ENCODE measurements around the gene MORN2.

The MORN2 gene

GRCh38 chr2:38889575-38889974, 13.8 kb downstream of the MORN2 start, which contains the start of gene ARHGEF33:
TSS of gene ARHGEF33 (plus strand) at chr2:38889875. CDS start at chr2:38919448, 29,573 bp downstream.
- no peak for DNase-seq (ENCODE audit: low read depth in 2 of 2)

DNA sequence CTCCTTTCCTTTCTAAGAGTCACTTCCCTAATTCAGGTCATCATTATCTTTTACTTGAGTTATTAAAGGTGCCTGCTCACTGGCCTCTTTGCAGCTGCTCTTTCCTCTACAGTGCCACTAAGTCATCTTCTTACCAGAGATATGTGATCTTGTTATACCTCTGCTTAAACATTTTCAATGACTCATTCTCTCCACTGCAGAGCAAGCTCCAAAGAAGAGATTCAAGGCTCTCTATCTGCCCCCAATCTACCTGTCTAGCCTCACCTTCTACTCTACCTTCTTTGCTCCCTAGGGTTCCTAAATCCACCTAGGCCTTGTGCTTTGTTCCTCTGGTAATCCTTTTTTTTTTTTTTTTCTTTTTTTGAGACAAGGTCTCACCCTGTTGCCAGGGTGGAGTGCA, 17.0 kb downstream of the MORN2 start:
- DNase-seq (ENCODE audit: low read depth in 2 of 2) = no peak

DNA sequence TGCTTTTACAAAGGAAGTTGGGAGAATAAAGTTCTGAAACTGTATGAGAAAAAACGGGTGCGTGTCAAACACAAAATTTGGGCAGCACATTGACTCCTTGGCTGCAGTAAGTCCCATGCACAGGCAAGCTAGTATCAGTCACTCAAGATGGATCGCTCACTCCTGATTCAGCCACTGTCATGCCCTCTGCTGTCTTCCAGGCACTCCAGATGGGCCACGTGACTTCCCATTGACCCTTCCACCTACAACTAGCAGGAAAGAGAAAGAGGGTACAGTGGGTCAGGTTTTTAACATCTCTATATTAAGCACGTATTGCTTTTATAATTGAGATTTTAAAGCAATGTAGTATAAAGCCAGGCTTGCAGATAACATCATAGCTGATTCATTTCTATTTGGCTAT, 22.5 kb downstream of the MORN2 start:
- DNase-seq (ENCODE audit: low read depth in 2 of 2) = no peak

- no peak for DNase-seq (ENCODE audit: low read depth in 2 of 2)
These were observed 24.9 kb downstream of the MORN2 start for GRCh38 chr2:38900726-38901125.

GRCh38 chr2:38905251-38905650, 29.5 kb downstream of the MORN2 start:
- DNase-seq (ENCODE audit: low read depth in 2 of 2) = no peak

DNA sequence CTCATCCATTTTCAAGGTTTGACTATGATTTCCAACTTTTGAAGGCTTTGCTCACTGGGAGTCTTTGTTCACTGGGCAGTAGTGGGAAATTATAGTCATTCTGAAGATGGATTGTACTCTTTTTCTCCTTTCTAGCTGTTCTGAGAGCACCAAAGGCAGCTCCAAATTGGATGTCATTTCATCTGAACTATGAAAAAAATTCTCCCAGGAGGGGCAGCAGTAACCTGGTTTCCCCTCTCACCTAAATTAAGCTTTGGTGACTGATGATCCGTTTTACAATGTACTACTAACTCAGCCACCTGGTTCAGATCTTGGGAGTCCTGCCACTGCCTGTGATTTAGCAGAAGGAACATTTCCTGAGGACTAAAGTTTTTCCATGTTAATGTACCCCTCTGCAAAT, 31.5 kb downstream of the MORN2 start:
- no peak for DNase-seq (ENCODE audit: low read depth in 2 of 2)

DNA sequence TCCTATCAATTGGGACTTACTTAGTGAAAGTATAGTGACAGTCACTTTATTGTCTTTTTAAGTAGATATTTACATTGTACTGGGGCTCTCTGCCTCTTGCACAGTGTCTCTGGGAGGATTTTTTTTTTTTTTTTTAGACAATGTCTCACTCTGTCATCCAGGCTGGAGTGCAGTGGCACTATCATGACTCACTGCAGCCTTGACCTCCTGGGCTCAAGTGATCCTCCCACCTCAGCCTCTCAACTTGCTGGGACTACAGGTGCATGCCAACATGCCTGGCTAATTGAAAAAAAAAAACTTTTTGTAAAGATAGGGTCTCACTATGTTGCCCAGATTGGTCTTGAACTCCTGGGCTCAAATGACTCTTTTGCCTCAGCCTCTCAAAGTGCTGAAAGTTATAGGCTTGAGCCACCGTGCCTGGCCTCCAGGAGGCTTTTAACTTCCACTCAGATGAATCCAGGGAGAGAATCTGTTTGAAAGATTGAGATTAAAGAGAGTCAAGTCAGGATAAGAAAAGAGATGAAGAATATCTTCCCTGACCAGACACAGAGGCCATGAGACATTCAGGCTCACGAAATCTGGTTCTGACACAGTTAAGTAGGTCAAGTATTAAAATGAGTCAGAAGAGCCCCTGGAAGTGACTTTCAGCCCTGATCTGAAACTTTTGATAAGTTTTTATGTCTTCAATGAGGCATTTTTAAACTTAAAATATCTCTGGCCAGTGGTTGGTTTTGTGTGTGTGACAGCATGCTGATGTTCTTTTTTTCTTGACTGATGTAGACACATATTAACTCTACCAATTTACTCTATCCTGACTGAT, 32.2 kb downstream of the MORN2 start:
- no peak for DNase-seq (ENCODE audit: low read depth in 2 of 2)

- no peak for DNase-seq (ENCODE audit: low read depth in 2 of 2)
These were observed 34.1 kb downstream of the MORN2 start for GRCh38 chr2:38909872-38910271.

DNA sequence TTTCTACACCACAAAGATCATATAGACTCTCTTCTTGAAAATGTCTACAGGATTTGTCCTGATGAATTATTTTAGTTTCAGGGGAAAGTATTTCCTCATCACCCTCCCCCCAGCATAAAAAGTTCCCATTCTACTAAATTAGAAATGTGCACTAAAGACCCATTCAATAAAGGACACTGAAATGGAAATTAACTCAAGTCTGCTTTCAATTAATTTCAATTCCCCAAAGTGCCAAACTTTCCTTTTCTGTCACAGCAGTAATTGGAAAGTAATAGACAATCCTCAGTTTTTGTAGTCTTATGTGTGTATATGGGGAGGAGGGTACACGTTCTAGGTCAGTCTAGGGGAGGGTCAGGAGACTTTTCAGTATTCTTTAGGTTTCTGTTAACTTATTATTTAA, 35.4 kb downstream of the MORN2 start:
- no peak for DNase-seq (ENCODE audit: low read depth in 2 of 2)

DNA sequence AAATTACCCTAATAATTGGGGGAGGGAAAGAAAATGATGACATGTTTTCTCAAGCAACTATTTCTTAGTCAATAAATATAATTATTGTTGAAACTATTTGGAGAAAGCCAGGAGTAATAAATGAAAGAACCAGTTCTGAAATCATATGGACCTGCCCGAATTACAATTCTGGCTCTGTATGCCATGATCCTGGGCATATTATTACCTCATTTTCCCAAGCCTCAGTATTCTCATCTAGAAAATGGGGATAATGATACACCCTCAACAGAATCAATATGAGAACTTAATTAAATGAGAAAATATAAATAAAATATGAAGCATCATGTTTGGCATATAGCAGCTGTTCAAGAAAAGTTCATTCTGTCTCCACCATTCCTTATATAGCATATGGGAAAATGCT, 36.8 kb downstream of the MORN2 start:
- no peak for DNase-seq (ENCODE audit: low read depth in 2 of 2)

DNA sequence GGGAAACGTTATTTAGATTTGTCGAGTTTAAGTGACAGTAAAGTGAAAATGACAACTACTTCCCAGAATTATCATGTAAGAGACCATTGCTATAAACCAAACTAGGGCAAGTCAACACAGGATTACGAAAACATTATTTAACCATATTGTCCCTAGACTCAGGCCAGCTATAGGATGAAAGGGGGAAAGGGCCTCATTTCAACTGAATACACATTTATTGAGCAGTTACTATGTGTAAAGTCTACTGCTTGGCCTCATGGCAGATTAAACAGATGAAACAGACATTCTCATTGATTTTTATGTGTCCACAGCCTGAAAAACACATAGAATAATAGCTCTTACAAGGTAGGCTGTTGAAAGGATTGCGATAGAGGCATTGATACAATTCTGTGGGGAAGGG, 46.6 kb downstream of the MORN2 start:
- DNase-seq (ENCODE audit: low read depth in 2 of 2) = no peak

DNA sequence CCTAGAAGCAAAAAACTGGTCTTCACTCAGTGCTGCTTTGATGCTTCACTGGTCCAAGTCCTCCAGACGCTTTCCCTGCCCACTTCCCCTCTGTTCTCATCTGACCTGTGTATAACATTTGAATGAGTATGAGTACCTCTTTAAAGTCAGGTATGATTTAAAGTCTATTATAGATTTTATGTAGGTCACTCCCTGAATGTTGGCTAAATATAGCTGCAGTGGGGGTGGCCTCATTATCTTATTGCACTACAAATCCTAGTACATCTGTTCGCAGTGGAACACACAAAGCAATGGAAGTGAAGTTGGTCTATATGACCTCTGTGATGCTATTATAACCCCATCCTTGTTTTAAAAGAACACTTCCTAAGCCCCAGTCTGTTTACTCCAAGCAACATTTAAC, 47.1 kb downstream of the MORN2 start:
- DNase-seq (ENCODE audit: low read depth in 2 of 2) = no peak

DNA sequence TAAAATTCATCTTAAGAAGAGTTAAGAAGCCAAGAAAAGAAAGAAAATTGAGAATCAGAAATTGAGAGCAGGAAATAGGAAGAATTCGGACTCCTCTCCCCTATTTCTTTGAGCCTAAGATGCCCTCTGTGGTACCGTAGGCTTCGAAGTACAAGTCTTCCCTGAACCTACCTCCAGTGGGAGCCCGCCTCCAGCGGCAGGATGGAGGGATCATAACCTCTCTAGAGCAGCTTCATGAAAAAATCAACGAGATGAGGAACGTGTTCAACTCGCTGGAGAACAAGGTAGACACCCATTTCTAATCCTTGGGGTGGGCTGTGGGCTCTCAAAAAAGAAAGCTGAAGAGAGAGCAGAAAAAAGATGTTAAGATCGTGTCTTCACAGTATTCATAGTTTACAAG, 50.2 kb downstream of the MORN2 start:
- no peak for DNase-seq (ENCODE audit: low read depth in 2 of 2)

- DNase-seq (ENCODE audit: low read depth in 2 of 2) = no peak
These were observed 54.8 kb downstream of the MORN2 start for GRCh38 chr2:38930600-38930999.
